HEK293 (cell line): ENCODE measurements around the gene NUDT3.

Experiments used
- CTCF ChIA-PET: fragments of 350-600 bp; formaldehyde crosslinking; extraction: SDS; loops from one replicate; lab custom pipeline; 2021; ENCODE audit warnings: antibody characterized with exemption; lab: Yijun Ruan, JAX
- POLR2A ChIA-PET: fragments of 300-600 bp; formaldehyde crosslinking; extraction: SDS; loops from one replicate; lab custom pipeline; 2020; ENCODE audit warnings: antibody characterized with exemption, inconsistent platforms; lab: Yijun Ruan, JAX
- H3K27ac ChIP-seq: fragments of 200-500 bp; sonication (Bioruptor generic); 2 replicates; pipeline ENCODE4 v1.5.1; 2014; ENCODE audit warnings: low read depth, low read length, control low read depth, inconsistent platforms; ENCODE audit errors: extremely low read depth
- H3K36me3 ChIP-seq, 2 experiments: fragments of 200-500 bp in 1 of 2; sonication (Bioruptor generic) in 1 of 2; 1 replicate in 1 of 2; 2 replicates in 1 of 2; pipeline ENCODE4 v1.5.1; 2014 to 2017; ENCODE audit warnings: inconsistent platforms in 2 of 2, low read length in 2 of 2; ENCODE audit not compliant: control insufficient read depth in 2 of 2, insufficient read depth in 1 of 2
- H3K4me1 ChIP-seq: fragments of 200-500 bp; sonication (Bioruptor generic); 2 replicates; pipeline ENCODE4 v1.5.1; 2014; ENCODE audit warnings: mild to moderate bottlenecking, low read length, inconsistent platforms; ENCODE audit not compliant: control insufficient read depth, insufficient read depth
- H3K4me3 ChIP-seq: 2 replicates; pipeline ENCODE4 v1.5.1; 2011; ENCODE audit warnings: low read depth, mild to moderate bottlenecking, control low read depth, low read length, moderate library complexity
- H3K9me3 ChIP-seq: fragments of 200-500 bp; sonication (Bioruptor generic); 2 replicates; pipeline ENCODE4 v1.5.1; 2014; ENCODE audit warnings: low read depth, low read length, inconsistent platforms; ENCODE audit not compliant: control insufficient read depth, insufficient read depth
- KLF17 ChIP-seq: fragments of 450-650 bp; formaldehyde crosslinking; IDR thresholded peaks from 2 replicates; pipeline ENCODE4 v1.5.1; 2016; ENCODE audit warnings: missing biosample characterization, missing genetic modification characterization
- PATZ1 ChIP-seq: fragments of 450-650 bp; formaldehyde crosslinking; IDR thresholded peaks from 2 replicates; pipeline ENCODE4 v1.5.1; 2016; ENCODE audit warnings: missing biosample characterization, missing genetic modification characterization
- SP7 ChIP-seq: fragments of 450-650 bp; formaldehyde crosslinking; IDR thresholded peaks from 2 replicates; pipeline ENCODE4 v1.5.1; 2016; ENCODE audit warnings: missing biosample characterization, missing genetic modification characterization
- TCF7L2 ChIP-seq: IDR thresholded peaks from 2 replicates; pipeline ENCODE4 v1.6.1; 2011; ENCODE audit warnings: low read depth, mild to moderate bottlenecking, inconsistent platforms, low read length, moderate library complexity, borderline replicate concordance
- ZBTB20 ChIP-seq: fragments of 450-650 bp; formaldehyde crosslinking; IDR thresholded peaks from 2 replicates; pipeline ENCODE4 v1.5.1; 2016; ENCODE audit warnings: missing biosample characterization, missing genetic modification characterization
- ZBTB48 ChIP-seq: fragments of 450-650 bp; formaldehyde crosslinking; IDR thresholded peaks from 2 replicates; pipeline ENCODE4 v1.5.1; 2016; ENCODE audit warnings: missing biosample characterization, missing genetic modification characterization
- ZBTB6 ChIP-seq: fragments of 450-650 bp; formaldehyde crosslinking; IDR thresholded peaks from 2 replicates; pipeline ENCODE4 v1.5.1; 2017; ENCODE audit warnings: missing biosample characterization, missing genetic modification characterization
- ZNF133 ChIP-seq: fragments of 450-650 bp; formaldehyde crosslinking; IDR thresholded peaks from 2 replicates; pipeline ENCODE4 v1.5.1; 2016; ENCODE audit warnings: missing biosample characterization, missing genetic modification characterization
- ZNF248 ChIP-seq: fragments of 450-650 bp; formaldehyde crosslinking; IDR thresholded peaks from 2 replicates; pipeline ENCODE4 v1.5.1; 2017; ENCODE audit warnings: missing biosample characterization, missing genetic modification characterization
- ZNF280C ChIP-seq: fragments of 450-650 bp; formaldehyde crosslinking; IDR thresholded peaks from 2 replicates; pipeline ENCODE4 v1.5.1; 2016; ENCODE audit warnings: missing biosample characterization, missing genetic modification characterization
- ZNF394 ChIP-seq: fragments of 450-650 bp; formaldehyde crosslinking; IDR thresholded peaks from 2 replicates; pipeline ENCODE4 v1.5.1; 2016; ENCODE audit warnings: missing biosample characterization, missing genetic modification characterization, mild to moderate bottlenecking, moderate library complexity, borderline replicate concordance
- ZNF404 ChIP-seq: fragments of 450-650 bp; formaldehyde crosslinking; IDR thresholded peaks from 2 replicates; pipeline ENCODE4 v1.5.1; 2017; ENCODE audit warnings: missing biosample characterization, missing genetic modification characterization
- ZNF416 ChIP-seq: fragments of 450-650 bp; formaldehyde crosslinking; IDR thresholded peaks from 2 replicates; pipeline ENCODE4 v1.5.1; 2016; ENCODE audit warnings: missing biosample characterization, missing genetic modification characterization
- ZNF426 ChIP-seq: fragments of 450-650 bp; formaldehyde crosslinking; IDR thresholded peaks from 2 replicates; pipeline ENCODE4 v1.5.1; 2017; ENCODE audit warnings: missing biosample characterization, missing genetic modification characterization, mild to moderate bottlenecking, inconsistent platforms, moderate library complexity
- ZNF510 ChIP-seq: fragments of 450-650 bp; formaldehyde crosslinking; IDR thresholded peaks from 2 replicates; pipeline ENCODE4 v1.5.1; 2018; ENCODE audit warnings: mild to moderate bottlenecking, missing genetic modification characterization, missing biosample characterization; ENCODE audit not compliant: insufficient replicate concordance
- ZNF621 ChIP-seq: fragments of 450-650 bp; formaldehyde crosslinking; IDR thresholded peaks from 2 replicates; pipeline ENCODE4 v1.5.1; 2017; ENCODE audit warnings: missing biosample characterization, missing genetic modification characterization
- ZNF626 ChIP-seq: fragments of 450-650 bp; sonication (Bioruptor Pico); formaldehyde crosslinking; IDR thresholded peaks from 2 replicates; pipeline ENCODE4 v1.5.1; 2018; ENCODE audit warnings: missing biosample characterization, missing genetic modification characterization, inconsistent platforms
- ZNF639 ChIP-seq: fragments of 450-650 bp; formaldehyde crosslinking; IDR thresholded peaks from 2 replicates; pipeline ENCODE4 v1.5.1; 2016; ENCODE audit warnings: missing biosample characterization, missing genetic modification characterization
- ZNF670 ChIP-seq: fragments of 450-650 bp; formaldehyde crosslinking; IDR thresholded peaks from 2 replicates; pipeline ENCODE4 v1.5.1; 2016; ENCODE audit warnings: missing biosample characterization, missing genetic modification characterization, low read depth
- ZNF704 ChIP-seq: fragments of 450-650 bp; formaldehyde crosslinking; IDR thresholded peaks from 2 replicates; pipeline ENCODE4 v1.5.1; 2016; ENCODE audit warnings: missing biosample characterization, missing genetic modification characterization
- ZNF830 ChIP-seq: fragments of 450-650 bp; IDR thresholded peaks from 2 replicates; pipeline ENCODE4 v1.5.0; 2018; ENCODE audit warnings: missing biosample characterization, missing genetic modification characterization, low read depth, mild to moderate bottlenecking, moderate library complexity
- ZNF843 ChIP-seq: fragments of 450-650 bp; formaldehyde crosslinking; IDR thresholded peaks from 2 replicates; pipeline ENCODE4 v1.5.1; 2016; ENCODE audit warnings: missing biosample characterization, missing genetic modification characterization
- ZSCAN4 ChIP-seq: fragments of 450-650 bp; formaldehyde crosslinking; IDR thresholded peaks from 2 replicates; pipeline ENCODE4 v1.5.1; 2017; ENCODE audit warnings: missing biosample characterization, missing genetic modification characterization
- ZXDB ChIP-seq: fragments of 450-650 bp; formaldehyde crosslinking; IDR thresholded peaks from 2 replicates; pipeline ENCODE4 v1.5.1; 2016; ENCODE audit warnings: missing biosample characterization, missing genetic modification characterization

NUDT3 gene

GRCh38 chr6:34341481-34341971, 50.9 kb downstream of the NUDT3 start (continued):
- TF ChIP-seq ZSCAN4 (tag by site-specific recombination) (no peak), SP7 (0 out of 2 replicates have a peak, but pooled peaks have one; percentile 18), ZNF639 (tag by site-specific recombination) (no peak), ZNF621 (tag by site-specific recombination) (no peak), KLF17 (tag by site-specific recombination) (no peak), ZNF280C (tag by site-specific recombination) (no peak)
- TF ChIP-seq, all 188 proteins: peak for 5

GRCh38 chr6:34340906-34341480, 51.5 kb downstream of the NUDT3 start:
- TF ChIP-seq ZNF426 (tag by site-specific recombination) (no peak), ZNF416 (tag by site-specific recombination) (no peak), ZNF133 (no peak), TCF7L2 (no peak), ZNF510 (no peak), ZBTB6 (tag by site-specific recombination) (no peak), ZNF248 (tag by site-specific recombination) (no peak), ZNF830 (tag by site-specific recombination) (no peak), ZNF626 (no peak), ZNF704 (no peak), ZNF394 (tag by site-specific recombination) (no peak), ZXDB (no peak), ZNF670 (tag by site-specific recombination) (no peak), ZNF843 (no peak), ZBTB20 (tag by site-specific recombination) (no peak), ZBTB48 (no peak), PATZ1 (no peak), ZNF404 (tag by site-specific recombination) (no peak)
- Histone ChIP-seq H3K9me3 (no peaks in the 10 kb centered on the region), H3K4me3 (no peak overlapping the region), H3K4me1 (peaks cover 6% of the 10 kb centered on the region; the same call in 1 of the 2 replicates), H3K27ac (no peak overlapping the region), H3K36me3 (no peaks in the 10 kb centered on the region; a peak in 1 of 3 replicates)
- POLR2A ChIA-PET, result no interaction called here
- CTCF ChIA-PET, result interaction anchor here (0.7 kb wide), 1 partner anchor 76 kb away, joined by 4 read pairs; no protein-coding TSS in a partner anchor
